Aorta (tissue), 5 donors: ENCODE measurements around the gene TMEM179. TPM values are rescaled to one million over a fixed set of nuclear protein-coding genes. Genes with fewer than 3 reads are reported as not detected.

ENCODE experiments used
- ATAC-seq: fragments of 200-7000 bp; cut with Tn5 transposase; one replicate; pipeline ENCODE4 v1.9.1; 2022; ENCODE audit warnings: moderate library complexity; ENCODE audit not compliant: low FRiP score
- DNase-seq, 2 donors: peaks; one replicate each; pipeline ENCODE4 v3.0.0-alpha.2; 2020
- H3K27ac ChIP-seq, 2 donors: one replicate each; pipeline ENCODE4 v1.5.1; 2013; ENCODE audit warnings: low read length in 2 of 2, mild to moderate bottlenecking in 2 of 2, moderate library complexity in 2 of 2, control low read depth in 1 of 2, inconsistent platforms in 1 of 2, low read depth in 1 of 2
- H3K27me3 ChIP-seq, 2 donors: one replicate each; pipeline ENCODE4 v1.6.1; 2013; ENCODE audit warnings: control low read depth in 1 of 2, low read length in 1 of 2, mild to moderate bottlenecking in 1 of 2, moderate library complexity in 1 of 2; ENCODE audit not compliant: insufficient read depth in 2 of 2, control insufficient read depth in 1 of 2
- H3K36me3 ChIP-seq, 2 donors: one replicate each; pipeline ENCODE4 v1.6.1; 2013; ENCODE audit warnings: control low read depth in 1 of 2, low read length in 1 of 2, mild to moderate bottlenecking in 1 of 2; ENCODE audit not compliant: insufficient read depth in 2 of 2, control insufficient read depth in 1 of 2
- H3K4me1 ChIP-seq, 2 donors: one replicate each; pipeline ENCODE4 v1.6.1; 2013; ENCODE audit warnings: low read length in 2 of 2, control low read depth in 1 of 2, mild to moderate bottlenecking in 1 of 2, moderate library complexity in 1 of 2; ENCODE audit not compliant: insufficient read depth in 2 of 2, control insufficient read depth in 1 of 2
- H3K4me3 ChIP-seq, 2 donors: one replicate each; pipeline ENCODE4 v1.5.1; 2013; ENCODE audit warnings: low read length in 2 of 2, control low read depth in 1 of 2, mild to moderate bottlenecking in 1 of 2
- H3K9me3 ChIP-seq: one replicate; pipeline ENCODE4 v1.6.1; 2013; ENCODE audit warnings: mild to moderate bottlenecking, low read length; ENCODE audit not compliant: control insufficient read depth
- WGBS, 2 donors: extraction: QIAGEN DNeasy Blood & Tissue Kit; methylation state at CpG; one replicate each; pipeline ENCODE4 v1.1.7; 2013; 5-methylcytosine and 5-hydroxymethylcytosine counted together
- intact Hi-C, 2 donors: fragments of 100-400 bp; cut with DNase I; formaldehyde crosslinking; loops; one replicate each; pipeline versions ENCODE4 v1.14.2 to v1.15.0; 2022
- polyA plus RNA-seq, 2 donors: library from polyadenylated mRNA; stranded (reverse); fragments of 200-250 nt; gene quantifications; one replicate each; pipeline ENCODE4 v1.2.3, GENCODE V29; 2013
- total RNA-seq, 2 donors: library from RNA; stranded (reverse); fragmentation: NEBNext Ultra II Directional; extraction: Animal tissue kit (Norgen Biotek cat#: 25700); gene quantifications; one replicate each; pipeline ENCODE4 v1.2.1, GENCODE V29; 2021
- donor health status: healthy with polysubstance abuse.
- donor health status: Bipolar disorder and iron deficiency.
- donor health status: DM: no; HTN: no; CAD: no.
- donor health status: DM: no; HTN: no; CAD: no.
- donor health status: DM: yes; HTN: yes; CAD: no.

TMEM179 gene
- total and polyA plus RNA-seq, 4 donors, result not detected

DNA sequence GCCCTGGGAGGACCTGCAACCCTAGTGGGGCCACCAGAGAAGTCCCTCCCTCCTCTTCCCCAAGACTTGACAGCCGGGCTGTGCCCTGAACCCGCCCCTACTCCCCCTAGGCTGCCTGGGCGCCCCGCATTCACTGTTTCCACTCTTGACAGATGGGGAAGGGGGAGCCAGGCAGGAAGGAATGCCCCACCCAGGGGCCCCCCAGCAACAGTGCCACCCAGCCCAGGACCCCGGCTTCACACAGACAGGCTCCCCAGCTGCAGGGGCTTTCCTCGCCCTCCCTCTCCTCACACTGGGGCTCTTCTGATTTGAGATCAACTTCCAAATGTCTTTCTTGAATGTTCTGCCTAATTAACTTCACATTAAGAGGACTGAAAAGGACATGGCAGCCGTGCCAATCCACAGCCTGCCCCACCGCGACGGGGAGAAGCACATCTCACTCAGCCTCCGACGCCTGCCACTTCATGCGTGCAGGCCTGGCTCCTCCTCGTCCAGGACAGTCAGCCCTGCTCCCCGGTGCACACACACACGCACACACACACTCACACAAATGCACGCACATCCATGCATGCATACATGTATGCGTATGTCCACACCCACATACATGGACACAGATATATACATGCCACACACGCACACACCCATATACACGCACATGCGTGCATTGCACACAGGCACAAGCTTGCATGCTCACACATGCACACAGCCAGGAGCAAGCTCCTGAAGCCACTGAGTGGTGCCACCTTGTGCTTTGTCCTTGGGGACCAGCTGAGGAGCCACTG is 44.6 kb downstream of the TMEM179 start:
- Histone ChIP-seq H3K27ac (no peak overlapping the region), H3K4me3 (no peak overlapping the region), H3K4me1 (no peaks in the 10 kb centered on the region), H3K36me3 (no peaks in the 10 kb centered on the region), H3K9me3 (no peaks in the 10 kb centered on the region), H3K27me3 (no peaks in the 10 kb centered on the region)
- ATAC-seq (no peak), DNase-seq (peak in 1 of 2 donors; percentile 50)
- intact Hi-C loops, result loop anchor here (5.0 kb wide), 2 partner anchors 423 to 483 kb away; partner anchors contain the start of gene KIF26A (in 2 of the 2)
- WGBS, 2 donors, result 89 to 92% methylated on average over 21 of the region's 21 CpGs

DNA sequence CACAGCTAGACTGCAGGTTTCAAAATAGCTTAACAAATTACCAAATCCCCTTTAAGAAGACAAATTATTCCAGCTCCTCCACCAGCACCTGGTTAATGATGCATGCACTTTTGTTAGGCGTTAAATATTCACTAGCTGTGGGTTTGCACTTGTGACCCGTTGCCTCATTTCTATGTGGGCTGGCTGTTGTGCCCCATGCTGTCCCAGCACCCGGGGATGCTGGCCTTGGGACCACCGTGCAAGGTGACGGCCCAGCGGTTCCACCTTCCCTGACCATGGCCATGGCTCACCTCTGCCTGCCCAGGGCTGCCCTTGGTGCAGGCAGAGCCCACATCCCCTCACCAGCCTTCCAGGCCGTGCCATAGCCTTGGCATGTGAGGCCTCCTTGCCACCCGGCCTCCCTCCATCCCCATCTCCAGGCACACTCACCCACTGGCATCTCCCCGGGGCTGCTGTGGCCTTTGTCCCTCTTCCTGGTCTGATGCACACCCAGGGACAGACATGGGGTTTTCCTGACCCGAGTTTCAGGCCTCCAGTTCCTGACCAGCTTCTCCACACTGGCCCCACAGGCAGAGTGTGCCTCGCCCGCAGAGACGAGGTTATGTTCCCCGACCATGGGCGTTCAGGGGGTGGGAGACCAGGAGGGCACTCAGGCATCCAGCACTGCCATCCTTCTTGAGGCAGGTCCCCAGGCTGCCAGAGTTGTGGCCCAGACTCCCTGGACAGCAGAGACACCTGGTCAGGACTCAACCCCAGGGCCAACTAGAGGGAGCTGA is 45.4 kb downstream of the TMEM179 start:
- no peaks in the 10 kb centered on the region for H3K27me3 ChIP-seq
- H3K36me3 ChIP-seq, result no peaks in the 10 kb centered on the region
- no peak for ATAC-seq
- DNase-seq, result peak; percentile 29 to 59
- intact Hi-C loops, result no loop called here
- no peaks in the 10 kb centered on the region for H3K4me1 ChIP-seq
- H3K9me3 ChIP-seq, result no peaks in the 10 kb centered on the region
- no peak overlapping the region for H3K4me3 ChIP-seq
- no peak overlapping the region for H3K27ac ChIP-seq
- 83 to 86% methylated on average over 15 of the region's 15 CpGs for WGBS, 2 donors

DNA sequence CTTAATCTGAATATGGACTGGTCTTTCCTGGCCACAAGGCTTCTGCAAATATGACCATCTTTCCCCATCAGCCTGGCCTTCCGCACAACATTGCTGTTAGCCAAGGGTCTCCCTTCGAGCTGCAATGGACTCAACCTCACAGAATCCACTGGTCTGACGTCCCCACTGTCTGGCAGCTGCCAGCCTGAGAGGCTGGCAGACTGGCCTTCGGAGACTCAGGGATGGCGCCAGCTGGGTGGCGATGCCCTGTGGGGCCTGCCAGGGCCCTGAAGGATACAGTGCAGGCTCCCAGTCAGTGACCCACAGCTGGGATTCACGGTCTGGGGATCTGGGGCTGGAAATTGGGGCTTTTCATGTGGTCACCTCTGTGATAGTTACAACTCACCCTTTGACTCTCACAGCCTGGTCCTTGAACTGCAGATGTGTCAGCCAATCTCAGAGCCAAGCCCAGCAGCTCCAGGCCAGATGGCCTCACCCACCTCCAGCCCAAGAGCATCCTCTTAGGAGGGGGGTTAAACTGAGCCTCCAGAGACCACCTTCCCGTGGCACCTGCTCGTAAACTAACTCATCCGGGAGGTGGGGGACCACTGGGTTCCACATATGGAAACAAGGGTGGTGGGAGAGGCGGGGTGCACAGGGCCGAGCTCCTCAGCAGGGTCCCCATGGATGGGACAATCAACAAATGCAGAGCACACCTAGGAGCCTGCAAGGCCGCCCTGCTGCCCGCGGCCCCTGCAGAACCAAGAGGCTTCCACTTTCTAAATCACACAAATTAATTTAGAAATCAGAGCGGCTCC is 46.1 kb downstream of the TMEM179 start:
- Histone ChIP-seq H3K4me1 (no peaks in the 10 kb centered on the region), H3K27me3 (no peaks in the 10 kb centered on the region), H3K27ac (no peak overlapping the region), H3K36me3 (no peaks in the 10 kb centered on the region), H3K4me3 (no peak overlapping the region), H3K9me3 (no peaks in the 10 kb centered on the region)
- ATAC-seq (no peak), DNase-seq (peak; percentile 23 to 53)
- 83 to 84% methylated on average over 16 of the region's 16 CpGs for WGBS, 2 donors
- intact Hi-C loops, result no loop called here

DNA sequence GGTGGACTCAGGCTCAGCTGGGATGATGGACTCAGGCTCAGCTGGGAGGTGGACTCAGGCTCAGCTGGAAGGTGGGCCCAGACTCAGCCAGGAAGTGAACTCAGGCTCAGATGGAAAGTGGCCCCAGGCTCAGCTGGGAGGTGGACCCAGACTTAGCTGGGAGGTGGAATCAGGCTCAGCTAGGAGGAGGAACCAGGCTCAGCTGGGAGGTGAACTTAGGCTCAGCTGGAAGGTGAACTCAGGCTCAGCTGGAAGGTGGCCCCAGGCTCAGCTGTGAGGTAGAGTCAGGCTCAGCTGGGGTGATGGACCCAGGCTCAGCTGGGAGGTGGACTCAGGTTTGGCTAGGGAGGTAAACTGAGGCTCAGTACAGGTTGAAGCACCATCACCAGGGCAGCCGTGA is 46.8 kb downstream of the TMEM179 start:
- Histone ChIP-seq H3K9me3 (no peaks in the 10 kb centered on the region), H3K4me3 (no peak overlapping the region), H3K36me3 (no peaks in the 10 kb centered on the region), H3K27me3 (no peaks in the 10 kb centered on the region), H3K27ac (no peak overlapping the region), H3K4me1 (no peaks in the 10 kb centered on the region)
- ATAC-seq, result no peak
- WGBS, 2 donors, result 92 to 100% methylated on average over 1 of the region's 1 CpG
- peak; percentile 34 to 41 for DNase-seq
- intact Hi-C loops, result no loop called here

DNA sequence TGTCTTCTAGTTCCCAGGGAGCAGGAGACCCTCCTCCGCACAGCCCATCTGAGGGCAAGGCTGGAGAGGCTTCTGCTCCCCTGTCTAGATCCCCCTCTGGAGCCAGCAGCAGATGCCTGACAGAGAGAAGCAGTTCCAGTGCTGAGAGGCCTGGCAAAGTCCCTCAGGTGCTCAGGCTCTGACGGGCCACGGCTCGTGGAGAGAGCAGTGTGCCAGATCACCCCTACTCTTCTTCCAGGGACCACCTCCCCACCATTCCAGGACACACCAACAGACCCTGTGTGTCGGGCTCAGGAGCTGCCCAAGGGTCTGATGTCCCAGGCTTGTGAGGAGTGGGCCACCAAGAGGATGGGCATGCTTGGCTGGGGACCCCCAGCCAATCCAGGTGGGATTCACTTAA is 47.5 kb downstream of the TMEM179 start:
- DNase-seq (peak; percentile 28 to 61), ATAC-seq (no peak)
- no peaks in the 10 kb centered on the region for H3K9me3 ChIP-seq
- H3K36me3 ChIP-seq, result no peaks in the 10 kb centered on the region
- WGBS, 2 donors, result 90 to 94% methylated on average over 5 of the region's 5 CpGs
- H3K4me1 ChIP-seq, result no peaks in the 10 kb centered on the region
- H3K27ac ChIP-seq, result no peak overlapping the region
- H3K4me3 ChIP-seq, result no peak overlapping the region
- intact Hi-C loops, result no loop called here
- no peaks in the 10 kb centered on the region for H3K27me3 ChIP-seq

DNA sequence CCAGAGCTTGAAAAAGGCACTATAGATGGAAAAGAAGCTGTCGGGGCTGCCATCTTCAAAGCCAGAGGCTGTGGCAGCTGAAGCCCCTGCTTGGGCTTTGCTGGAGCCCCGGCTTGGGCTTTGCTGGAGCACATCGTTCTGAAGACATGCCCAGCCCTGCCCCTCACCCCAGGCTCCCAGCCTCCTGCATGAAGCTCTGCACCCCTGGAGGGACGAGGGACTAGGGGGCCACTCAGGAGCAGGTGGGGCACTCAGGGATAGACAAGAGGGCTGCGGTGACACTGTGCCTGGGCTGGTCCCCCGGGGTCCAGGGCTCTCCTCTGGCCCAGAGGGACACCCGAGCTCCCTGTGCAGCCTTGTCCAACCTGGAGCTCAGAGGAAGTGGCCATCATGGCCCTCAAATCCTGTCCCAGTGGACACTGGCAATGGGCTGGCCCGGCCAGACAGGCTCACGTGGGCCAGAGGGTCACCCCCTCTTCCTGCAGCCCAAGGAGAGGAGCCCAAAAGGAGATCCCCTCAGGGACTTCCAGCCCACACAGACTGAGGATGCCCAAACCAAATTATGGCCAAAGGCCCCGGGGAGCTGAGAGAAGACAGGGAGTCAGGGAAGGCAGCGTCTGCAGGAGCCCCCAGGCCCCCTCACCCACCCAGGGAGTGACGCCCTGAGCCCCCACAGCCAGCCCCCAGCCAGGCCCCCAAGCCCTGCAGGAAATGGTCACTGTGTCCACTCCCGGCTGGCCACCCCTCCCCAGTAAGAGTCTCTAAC is 48.1 kb downstream of the TMEM179 start:
- intact Hi-C loops, result no loop called here
- WGBS, 2 donors, result 63 to 73% methylated on average over 13 of the region's 13 CpGs

DNA sequence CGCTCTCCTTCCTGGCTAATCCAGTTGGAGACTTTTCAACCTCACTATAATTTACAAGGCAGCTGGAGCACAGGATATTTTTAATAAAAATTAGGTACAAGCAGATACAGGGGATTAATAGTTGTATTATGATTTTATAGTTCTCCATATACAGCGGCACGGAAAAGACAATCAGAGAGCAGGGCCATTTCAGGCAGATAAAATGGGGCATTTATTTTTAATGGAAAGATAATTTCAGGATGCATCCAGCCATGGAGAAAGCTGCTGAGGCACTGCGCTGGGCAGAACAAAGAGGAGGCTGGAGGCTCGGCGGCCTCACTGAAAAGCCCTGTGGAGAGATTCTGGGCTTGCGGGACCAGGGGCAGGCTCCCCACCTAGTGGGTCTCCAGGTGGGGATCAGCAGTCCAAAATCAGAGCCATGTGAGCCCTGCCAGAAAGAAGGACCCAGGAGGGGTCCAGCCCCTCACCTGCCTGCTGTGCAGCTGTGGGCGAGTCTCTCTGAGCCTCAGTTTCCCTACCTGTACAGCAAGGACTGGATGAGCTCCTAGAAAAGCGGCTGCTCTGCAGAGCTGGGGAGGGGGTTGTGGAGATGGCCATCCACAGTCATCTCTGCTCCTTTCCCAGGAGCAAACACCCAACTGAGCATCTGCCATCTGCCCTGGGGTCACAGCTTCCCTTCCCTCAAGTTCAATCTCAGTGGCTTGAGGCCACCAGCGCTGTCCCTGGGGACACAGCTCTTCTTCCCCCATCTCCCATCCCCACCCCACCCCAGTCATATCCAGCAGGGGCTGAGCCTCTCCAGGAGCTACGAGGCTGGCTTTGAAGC is 48.9 kb downstream of the TMEM179 start:
- Histone ChIP-seq H3K36me3 (no peaks in the 10 kb centered on the region), H3K4me3 (no peak overlapping the region), H3K27me3 (no peaks in the 10 kb centered on the region), H3K4me1 (no peaks in the 10 kb centered on the region), H3K27ac (no peak overlapping the region), H3K9me3 (no peaks in the 10 kb centered on the region)
- peak; percentile 9 to 41 for DNase-seq
- ATAC-seq, result no peak
- WGBS, 2 donors, result 88 to 90% methylated on average over 11 of the region's 11 CpGs
- intact Hi-C loops, result no loop called here

More for the DNA sequence above, 48.1 kb downstream of the TMEM179 start:
- ATAC-seq, result no peak
- DNase-seq, result peak; percentile 25 to 62
- H3K27me3 ChIP-seq, result no peaks in the 10 kb centered on the region
- no peaks in the 10 kb centered on the region for H3K9me3 ChIP-seq
- H3K4me1 ChIP-seq, result no peaks in the 10 kb centered on the region
- no peaks in the 10 kb centered on the region for H3K36me3 ChIP-seq
- H3K27ac ChIP-seq, result no peak overlapping the region
- H3K4me3 ChIP-seq, result no peak overlapping the region
